Activated CD4-positive, alpha-beta T cell treated with anti-CD3 and anti-CD28 coated beads, Interleukin-2, amount 50 U/mL, for 4 hours (primary cell): ENCODE data around the gene GALNT5.
A peak's percentile ranks its signal among the peaks of the same experiment; 100 is the strongest.
"Not testable (repeated sequence)": the region's sequence is repeated elsewhere in the genome, so short reads cannot be mapped to it uniquely, and the experiment has no call there.

Source experiments
- DNase-seq, 2 experiments: peaks; one replicate each; pipeline ENCODE4 v3.0.0-alpha.2; 2020

Gene GALNT5

DNA sequence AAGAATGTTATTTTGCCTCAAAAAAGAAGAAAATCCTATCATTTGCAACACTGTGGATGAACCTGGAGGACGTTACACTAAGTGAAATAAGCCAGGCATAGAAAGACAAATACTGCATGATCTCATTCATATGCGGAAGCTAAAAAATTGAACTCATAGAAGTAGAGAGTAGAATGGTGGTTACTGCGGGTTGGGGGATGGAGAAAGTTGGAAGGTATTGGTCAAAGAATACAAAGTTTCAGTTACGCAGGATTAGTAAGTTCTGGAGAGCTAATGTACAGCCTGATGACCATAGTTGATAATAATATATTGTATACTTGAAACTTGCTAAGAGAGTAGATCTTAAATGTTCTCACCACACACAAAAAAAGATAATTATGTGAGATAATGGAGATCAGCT, 5.0 kb upstream of the GALNT5 start:
- no peak for DNase-seq

DNA sequence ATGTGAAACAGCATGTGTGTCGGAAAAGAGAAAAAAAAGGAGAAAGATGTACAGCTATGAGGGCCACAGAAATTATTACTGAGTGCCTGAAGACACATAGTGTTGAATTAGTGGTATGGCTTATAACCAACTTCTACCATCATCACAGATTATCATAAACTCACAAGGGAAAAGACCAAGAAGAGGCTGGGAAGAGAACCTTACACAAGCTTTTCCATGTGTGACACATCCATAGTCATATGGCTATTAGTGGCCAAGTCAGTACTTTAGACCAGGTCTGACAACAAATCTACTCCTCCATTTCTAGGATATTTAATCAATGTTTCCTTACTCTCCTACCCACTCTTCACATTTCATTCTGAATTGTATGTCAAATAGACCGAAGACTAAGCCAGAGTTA, 3.5 kb upstream of the GALNT5 start:
- no peak for DNase-seq

DNA sequence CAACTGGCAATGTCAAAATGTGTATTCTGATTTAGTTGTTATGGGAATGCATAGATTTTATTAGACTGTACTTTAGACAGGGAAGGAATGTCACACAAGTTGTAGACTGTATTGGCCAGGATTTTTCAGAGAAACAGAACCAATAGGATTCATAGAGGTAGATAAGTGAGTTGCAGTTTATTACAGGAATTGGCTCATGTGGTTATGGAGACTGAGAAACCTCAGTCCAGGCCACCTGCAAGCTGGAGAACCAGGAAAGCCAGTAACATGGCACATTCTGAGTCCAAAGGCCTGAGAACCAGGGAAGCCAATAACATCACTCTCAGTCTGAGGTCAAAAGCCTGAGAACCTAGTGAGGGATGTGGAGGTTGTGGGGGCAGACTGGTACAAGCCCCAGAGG, 1.8 kb upstream of the GALNT5 start:
- DNase-seq, result no peak

DNA sequence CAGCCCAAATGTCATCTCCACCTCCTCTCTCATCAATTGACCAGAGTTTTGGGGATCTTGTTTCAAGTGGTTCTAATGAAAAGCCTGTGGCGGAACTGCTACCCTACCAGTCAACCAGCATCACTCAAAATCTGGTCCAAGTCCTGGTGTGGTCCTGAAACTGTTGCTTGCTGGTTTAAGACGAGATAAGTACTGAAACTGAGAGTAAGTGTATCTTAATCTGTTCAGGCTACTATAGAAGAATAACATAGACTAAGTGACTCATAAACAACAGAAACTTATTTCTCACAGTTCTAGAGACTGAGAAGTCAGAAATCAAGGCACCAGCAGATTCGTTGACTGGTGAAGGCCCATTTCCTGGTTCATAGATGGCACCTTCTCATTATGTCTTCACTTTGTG, 879 bp upstream of the GALNT5 start:
- no peak for DNase-seq

DNA sequence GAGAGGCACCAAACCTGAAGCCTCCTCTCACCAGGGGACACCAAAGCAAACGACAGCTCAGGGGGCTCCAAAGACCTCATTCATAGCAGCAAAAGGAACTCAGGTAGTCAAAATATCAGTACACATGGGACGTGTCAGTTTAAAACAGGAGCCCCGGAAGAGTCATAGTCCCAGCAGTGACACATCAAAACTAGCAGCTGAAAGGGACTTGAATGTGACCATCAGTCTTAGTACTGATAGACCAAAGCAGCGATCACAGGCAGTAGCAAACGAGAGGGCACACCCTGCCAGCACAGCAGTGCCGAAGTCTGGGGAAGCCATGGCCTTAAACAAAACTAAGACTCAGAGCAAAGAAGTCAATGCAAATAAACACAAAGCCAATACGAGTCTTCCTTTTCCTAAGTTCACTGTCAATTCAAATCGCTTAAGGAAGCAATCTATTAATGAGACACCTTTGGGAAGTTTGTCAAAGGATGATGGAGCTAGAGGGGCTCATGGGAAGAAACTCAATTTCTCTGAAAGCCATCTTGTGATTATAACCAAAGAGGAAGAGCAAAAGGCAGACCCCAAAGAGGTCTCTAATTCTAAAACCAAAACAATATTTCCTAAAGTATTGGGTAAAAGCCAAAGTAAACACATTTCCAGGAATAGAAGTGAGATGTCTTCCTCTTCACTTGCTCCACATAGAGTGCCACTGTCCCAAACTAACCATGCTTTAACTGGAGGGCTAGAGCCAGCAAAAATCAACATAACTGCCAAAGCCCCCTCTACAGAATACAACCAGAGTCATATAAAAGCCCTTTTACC, 1.2 kb downstream of the GALNT5 start:
- DNase-seq, result no peak

DNA sequence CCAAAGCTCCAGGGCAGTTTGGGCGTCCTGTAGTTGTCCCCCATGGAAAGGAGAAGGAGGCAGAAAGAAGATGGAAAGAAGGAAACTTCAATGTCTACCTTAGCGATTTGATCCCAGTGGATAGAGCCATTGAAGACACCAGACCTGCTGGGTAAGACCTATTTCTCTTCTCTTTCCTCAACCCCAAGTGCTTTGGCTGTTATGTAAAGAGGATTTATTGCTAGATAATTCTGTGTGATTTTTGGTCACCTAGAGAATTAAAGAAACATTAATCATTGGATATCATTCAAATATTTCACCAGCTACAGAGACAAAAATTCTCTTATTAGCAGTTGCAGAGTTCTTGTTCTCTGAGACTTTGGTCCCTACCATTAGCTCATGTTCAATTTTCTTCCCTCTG, 1.9 kb downstream of the GALNT5 start:
- no peak for DNase-seq

DNA sequence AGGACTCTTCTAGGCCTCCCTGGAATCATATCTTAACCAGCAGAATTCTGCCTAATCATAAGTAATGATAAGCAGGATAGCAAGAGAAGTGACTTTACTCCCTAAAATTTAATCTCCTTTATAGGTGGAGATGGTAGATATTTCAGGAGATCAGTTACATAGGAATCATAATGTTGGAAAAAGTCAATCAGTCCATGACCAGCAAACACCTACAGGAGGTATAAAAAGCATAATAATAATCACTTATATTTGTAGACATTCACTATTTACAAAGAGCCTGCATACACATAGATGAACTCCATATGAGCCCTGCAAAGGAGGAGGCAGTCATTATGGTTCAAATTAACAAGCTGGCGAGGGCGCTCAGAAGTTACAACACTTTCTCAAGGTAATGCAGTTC, 2.5 kb downstream of the GALNT5 start:
- no peak for DNase-seq

DNA sequence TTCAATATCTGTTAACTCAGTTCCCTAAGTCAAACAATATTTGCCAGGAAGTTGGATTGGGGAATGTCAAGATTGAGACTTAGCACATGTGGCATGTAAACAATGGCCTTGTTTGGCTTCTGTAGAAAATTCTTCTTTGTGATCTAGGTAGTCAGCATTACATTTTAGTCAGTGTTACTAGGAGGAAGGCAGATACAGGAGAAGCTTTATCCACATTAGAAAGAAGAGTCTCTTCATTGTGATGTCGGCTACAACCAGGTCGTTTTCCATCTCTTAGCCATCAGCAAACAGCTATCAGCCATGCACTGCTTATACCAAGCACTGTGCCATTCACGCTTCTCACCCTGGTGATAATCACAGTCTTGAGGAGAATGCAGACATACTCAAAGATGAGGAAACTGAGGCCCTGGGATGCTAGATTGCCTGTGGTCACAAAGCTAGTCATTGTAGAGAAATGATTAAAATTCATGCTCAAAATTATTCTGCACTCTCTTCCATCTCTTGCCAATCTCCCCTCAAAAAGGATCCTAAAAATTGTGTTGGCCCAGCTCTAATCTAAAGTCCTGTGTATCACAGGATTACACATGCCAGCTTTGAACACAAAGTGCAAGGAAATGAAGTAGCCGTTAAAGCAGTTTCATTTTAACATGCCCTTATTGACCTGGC, 3.2 kb downstream of the GALNT5 start:
- DNase-seq, result no peak

DNA sequence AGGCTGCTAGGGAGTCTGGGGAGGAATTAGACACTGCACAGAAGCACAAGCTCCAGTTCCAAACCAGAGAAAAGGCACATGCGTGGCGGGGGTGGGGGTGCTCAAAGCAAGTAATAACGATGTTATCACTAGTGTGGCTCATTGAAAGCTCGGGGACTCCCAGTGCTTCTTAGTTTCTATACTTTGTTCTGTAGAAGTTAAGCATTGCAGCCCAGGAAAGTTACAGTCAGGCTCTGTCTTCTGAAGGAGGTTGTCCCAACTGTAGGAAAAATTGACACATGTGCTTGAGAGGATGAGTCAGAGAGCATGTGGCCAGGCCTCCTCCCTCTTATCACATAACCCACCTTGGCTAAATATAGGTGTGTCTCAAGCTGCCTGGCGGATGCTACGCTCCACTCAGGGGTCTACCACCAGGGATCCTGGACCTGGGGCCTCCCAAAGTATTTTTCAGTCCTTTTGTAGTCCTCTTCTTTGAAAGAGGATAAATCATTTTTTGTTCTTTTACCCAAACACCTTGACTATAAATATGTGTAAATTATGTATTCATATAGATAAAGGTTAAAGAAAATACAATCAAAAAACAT, 3.8 kb downstream of the GALNT5 start:
- DNase-seq, result peak; percentile 25 to 44

DNA sequence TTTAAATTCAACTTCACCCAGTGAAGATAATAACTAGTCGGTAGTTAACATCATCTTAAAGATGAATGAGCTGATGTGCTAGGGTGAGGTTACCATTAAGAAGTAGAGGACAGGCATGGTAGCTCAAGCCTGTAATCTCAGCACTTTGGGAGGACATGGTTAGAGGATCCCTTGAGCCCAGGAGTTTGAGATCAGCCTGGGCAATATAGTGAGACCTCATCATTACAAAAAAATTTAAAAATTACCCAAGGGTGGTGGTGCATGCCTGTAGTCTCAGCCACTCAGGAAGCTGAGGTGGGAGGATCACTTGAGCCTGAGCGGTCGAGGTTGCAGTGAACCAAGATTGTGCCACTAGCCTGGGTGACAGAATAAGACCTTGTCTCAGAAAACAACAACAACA, 4.7 kb downstream of the GALNT5 start:
- no peak for DNase-seq

DNA sequence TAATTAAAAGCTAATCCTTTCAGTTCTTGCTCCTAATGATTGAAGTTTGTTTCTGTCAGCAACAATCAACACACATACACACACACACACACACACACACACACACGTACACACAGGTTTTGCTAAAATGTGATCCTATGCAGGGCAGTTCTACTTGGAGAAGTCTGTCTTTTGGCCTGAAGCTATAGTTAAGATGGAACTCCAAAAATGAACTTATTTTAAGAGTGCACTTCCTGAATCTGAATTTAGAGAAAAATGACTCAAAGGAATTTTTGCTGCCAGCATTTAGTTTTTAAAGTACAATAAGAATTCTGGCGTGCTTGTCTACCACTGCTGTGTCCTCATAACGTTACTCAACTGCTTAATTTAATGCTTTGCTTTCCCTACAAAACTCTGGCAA, 6.6 kb downstream of the GALNT5 start:
- no peak for DNase-seq

DNA sequence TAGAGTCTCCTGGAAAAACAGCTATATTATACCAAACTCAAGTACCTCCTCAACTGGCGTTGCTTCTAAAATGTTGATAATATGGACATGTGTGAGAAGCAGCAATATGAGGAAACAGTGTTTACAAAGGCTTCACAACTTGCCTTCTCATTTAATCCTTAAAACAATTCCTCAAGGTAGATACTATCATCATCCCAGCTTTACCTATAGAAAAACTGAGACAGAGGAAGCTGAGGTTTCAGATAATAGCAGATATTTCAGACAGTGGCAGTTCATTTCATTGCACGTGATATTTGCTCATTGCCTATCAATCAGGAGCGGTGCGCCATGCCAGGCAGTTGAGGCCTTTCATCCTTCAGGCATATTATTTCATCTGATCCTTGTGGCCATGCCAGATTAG, 8.3 kb downstream of the GALNT5 start:
- DNase-seq, result no peak

DNA sequence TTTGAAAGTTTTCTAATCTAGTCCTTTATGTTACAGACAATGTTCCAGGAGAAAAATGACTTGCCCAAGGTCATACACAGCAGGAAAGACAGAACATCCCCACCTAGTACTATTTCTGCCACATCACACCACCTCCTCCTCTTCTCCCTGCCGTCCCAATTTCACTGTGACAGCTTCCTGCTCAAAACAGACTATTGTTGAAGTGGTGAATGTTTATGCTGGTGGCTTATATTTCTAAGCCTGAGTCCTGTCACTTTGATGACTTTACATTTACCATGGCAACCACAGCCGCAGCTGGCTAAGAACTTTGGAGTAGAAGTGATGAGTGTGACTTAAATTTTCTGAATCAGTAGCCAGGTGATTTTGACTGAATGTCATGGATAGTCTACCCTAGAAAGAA, 10.0 kb downstream of the GALNT5 start:
- DNase-seq, result no peak

DNA sequence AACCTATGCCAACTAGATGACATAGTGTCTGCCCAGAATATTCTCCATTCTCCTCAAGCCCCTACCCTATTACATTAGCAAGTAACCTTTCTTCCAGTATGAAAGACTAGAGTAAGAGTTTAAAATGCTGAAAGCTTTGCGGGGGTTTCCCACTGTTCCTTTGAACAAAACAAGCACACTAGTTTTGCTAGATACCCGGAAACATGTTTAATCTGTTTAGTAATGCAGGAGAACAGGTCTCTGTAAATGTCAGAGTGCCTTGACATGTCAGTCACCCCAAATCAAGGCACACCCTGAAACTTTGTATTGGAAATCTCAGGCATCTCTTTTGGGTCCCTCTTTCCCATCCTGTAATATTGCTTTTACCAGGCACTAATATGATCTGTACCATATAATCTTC, 11.6 kb downstream of the GALNT5 start:
- DNase-seq, result no peak

DNA sequence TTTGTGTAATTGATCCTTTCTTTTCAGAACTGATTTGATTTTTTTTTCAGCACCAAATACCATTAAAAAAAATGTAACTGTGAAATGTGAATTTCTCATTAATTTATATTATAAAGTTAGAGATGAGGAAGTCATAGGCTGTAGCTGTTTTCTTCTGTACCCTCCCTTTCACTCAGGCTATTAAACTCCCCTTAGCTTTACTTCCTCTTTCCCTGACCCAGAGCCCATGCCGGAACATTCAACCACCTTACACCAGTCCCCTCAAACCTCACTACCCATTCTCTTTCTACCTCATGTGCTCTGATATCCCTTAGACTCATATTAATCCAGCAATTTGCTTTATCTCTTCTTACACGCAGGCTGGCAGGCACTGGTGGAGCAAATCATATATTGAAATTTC, 12.4 kb downstream of the GALNT5 start:
- DNase-seq, result no peak

DNA sequence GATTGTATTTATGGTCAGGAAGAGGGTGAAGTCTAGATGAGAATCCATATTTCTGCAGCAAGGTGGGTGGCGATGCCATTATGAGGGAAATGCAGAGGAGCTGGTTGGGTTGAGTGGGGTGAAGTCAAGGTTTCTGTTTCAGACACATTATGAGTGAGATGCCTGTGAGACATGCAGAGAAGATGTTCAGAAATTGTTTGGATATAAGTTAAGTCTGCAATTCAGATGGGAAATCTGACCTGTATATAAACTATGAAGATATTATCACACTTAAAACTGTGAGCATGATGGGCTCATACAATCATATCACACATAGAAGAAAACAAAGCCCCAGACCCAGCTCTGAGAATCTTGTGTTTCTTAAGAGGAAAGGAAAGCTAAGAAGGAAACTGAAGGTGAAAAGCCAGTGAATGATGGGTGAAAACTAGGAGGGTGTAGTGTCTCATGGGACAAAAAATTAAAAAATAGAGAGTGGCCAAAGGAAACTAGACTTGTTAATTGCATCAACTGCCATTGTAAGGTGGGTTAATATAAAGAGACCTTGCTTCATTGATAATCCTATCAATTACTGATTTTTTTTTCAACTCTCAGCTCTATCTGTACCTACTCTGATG, 14.2 kb downstream of the GALNT5 start:
- DNase-seq, result no peak

DNA sequence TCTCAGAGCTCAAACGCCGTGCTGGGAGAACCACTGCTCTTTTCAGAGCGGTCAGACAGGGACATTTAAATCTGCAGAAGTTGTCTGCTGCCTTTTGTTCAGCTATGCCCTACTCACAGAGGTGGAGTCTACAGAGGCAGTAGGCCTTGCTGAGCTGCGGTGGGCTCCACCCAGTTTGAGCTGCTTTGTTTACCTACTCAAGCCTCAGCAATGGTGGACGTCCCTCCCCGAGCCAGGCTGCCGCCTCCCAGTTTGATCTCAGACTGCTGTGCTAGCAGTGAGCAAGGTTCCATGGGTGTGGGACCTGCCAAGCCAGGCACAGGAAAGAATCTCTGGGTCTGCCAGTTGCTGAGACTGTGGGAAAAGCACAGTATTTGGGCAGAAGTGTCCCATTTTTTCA, 21.8 kb downstream of the GALNT5 start:
- not testable (repeated sequence) for DNase-seq

DNA sequence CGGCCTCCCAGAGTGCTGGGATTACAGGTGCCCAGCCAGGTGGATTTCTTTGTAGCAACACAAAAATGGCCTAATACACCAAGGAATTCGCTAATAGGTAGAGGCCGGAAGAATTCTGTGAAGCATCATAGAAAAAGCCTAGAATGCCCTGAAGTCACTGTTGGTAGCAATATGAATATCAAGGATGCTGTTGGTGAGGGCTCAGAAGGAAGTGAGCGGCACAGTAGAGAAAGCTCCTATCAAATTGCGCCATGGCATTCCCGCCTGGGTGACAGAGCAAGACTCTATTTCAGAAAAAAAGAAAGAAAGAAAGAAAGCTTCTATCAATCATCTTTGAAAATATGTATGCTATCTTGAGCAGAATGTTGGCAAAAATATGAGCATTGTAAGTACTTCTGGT, 23.8 kb downstream of the GALNT5 start:
- DNase-seq, result no peak

DNA sequence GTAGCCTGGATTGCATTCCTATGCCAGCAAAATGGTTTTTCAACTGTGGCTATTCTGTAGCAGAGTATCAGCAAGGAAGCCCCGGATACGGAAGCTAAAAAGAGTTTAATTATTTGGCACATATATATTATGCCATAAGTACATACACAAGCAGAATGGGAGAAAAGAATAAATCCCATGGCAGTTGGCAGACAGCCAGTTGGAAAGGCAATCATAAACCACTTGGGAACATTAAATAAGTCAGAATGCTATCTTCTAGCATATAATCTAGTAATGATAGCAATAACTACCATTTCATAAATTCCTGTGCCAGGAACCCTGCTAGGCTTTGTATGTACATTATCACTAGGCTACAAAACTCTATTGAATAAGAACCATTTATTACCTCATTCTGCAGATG, 26.0 kb downstream of the GALNT5 start:
- no peak for DNase-seq

DNA sequence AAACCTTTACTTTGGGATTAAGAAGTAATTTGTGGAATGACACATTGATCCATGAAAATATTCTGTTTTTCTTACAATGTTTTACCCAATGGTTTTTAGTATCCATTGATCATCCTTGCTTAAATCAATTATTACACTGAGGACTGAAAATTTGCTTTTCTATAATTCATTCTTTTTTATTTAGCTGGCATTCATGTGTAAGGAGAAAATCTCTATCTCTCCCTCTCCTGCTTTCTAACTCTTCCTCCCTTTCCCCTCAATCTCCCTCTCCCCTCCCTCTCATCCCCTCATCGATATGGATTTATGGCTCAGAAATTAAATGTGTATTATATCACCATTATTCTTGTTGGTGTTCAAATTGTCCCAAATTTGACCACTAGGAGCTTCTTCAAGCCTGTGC, 29.7 kb downstream of the GALNT5 start:
- DNase-seq, result no peak

DNA sequence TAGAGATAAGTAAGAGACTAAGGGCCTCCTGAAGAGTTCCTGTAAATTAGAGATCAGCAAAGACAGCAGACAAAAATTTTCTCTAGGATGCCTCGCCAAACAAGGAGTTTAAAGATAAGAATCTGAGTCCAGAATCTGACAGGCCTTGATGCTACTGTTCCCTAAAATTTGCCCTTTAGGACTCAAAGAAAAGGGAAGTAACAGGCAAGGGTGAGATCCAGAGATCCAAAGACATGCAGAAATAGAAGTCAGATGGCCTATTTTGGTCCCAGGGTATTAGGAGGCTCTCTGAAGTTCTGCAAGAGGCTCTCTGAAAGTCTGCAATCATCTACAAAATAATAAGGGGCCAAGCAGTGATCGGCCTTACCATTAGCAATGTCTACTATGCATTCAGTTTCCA, 33.0 kb downstream of the GALNT5 start:
- DNase-seq, result no peak

DNA sequence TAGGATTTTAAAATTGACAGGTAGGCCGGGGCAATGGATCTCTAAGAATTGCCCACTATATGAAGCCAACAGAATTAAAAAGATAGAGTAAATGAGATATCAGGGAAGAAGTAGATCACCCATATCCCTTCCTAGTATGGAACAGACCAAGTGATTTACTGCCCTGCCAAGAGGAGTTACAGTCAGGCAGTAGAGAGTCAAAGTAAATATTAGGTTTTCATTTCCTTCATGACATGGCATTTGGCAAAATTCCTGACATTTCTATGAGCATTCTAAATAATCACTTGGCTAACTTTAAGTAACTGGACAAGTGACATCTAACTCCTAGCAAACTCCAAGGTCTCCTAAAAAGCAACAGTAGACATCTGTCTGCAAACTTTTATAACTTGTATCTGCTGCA, 33.5 kb downstream of the GALNT5 start:
- DNase-seq, result no peak

DNA sequence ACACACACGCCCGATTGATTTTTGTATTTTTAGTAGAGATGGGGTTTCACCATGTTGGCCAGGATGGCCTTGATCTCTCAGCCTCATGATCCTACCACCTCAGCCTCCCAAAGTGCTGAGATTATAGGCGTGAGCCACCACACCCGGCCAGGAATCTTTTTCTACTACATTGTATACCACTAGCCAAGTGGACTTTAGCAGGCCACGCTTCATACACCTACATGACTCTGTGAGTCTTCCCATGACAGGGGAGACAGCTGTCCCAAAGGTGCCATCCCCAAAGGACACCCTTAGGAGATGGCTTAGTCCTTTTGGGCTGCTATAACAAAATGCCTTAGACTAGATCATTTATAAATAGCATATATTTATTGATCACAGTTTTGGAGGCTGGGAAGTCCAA, 35.3 kb downstream of the GALNT5 start:
- DNase-seq, result no peak

DNA sequence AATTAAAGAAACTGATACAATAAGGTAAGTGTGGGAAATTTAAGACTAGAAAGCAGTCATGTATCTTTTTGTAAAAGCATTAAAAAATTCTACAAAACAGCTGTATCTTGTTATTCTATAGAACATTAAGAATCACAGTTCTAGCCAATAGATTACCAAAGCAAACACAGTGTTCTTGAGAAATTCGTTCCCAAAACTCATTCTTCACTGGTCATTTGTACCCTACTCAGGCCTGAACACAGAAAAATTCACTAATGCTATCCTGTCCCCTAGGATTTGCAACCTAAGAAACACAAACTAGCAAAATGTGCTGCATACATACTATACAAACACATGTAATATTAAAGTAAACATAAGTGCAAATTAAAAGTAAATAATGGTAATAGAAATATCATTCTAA, 39.0 kb downstream of the GALNT5 start:
- DNase-seq, result no peak
